GM21423 (cell line): ENCODE results near the gene TMEM121.
"Not testable (repeated sequence)": the region's sequence is repeated elsewhere in the genome, so short reads cannot be mapped to it uniquely, and the experiment has no call there.

Experiments used
- ATAC-seq: cut with Tn5 transposase; IDR thresholded peaks from one replicate; pipeline ENCODE4 v1.9.1; 2021; ENCODE audit warnings: mild to moderate bottlenecking, moderate library complexity; ENCODE audit not compliant: unreplicated experiment

The TMEM121 gene

DNA sequence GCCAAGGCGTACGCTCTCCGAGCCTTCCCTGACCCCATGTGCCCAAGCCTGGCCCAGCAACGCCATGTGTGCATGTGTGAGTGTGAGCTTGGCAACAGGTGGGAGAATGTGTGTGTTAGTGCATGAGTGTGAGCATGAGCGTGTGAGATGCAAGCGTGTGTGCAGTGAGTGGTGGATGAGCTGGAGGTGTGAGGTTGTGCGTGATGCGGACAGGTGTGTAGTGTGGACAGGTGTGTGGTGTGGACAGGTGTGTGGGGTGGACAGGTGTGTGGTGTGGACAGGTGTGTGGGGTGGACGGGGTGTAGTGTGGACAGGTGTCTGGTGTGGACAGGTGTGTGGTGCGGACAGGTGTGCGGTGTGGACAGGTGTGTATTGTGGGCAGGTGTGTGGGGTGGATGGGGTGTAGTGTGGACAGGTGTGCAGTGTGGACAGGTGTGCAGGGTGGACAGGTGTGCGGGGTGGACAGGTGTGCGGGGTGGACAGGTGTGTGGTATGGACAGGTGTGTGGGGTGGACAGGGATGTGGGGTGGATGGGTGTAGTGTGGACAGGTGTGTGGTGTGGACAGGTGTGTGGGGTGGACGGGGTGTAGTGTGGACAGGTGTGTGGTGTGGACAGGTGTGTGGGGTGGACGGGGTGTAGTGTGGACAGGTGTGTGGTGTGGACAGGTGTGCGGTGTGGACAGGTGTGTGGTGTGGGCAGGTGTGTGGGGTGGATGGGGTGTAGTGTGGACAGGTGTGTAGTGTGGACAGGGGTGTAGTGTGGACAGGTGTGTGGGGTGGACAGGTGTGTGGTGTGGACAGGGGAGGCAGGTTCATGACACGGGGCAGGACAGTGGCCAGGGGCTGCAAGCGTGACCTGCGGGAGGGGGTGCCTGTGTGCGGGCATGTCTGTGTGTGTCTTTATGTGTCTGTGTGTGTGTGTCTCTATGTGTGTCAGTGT, 41.1 kb downstream of the TMEM121 start:
- ATAC-seq: not testable (repeated sequence)

DNA sequence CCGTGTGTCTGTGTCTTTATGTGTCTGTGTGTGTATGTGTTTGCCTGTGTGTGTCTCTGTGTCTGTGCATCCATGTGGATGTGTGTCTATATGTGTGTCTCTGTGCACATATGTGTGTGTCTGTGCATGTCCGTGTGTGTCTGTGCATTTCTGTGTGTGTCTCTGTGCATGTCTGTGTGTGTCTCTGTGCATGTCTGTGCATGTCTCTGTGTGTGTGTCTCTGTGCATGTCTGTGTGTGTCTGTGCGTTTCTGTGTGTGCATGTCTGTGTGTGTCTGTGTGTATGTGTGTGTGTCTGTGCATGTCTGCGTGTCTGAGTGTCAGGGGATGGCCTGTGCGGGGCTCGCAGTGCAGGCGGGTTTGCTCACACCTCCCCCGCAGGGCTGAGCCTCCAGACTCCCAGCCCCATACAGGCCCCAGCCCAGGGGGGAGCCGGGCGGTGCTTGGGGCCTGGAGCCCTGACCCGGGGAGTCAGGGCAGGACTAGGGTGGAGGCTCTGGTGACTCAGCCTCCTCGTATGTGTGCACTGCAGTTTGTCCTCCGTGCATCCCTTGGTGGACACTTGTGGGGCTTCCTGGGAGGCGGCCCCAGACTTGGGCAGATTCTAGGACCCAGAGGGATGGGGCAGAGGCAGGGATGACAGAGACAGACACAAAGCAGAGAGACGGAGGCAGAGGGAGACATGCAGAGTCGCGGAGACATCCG, 41.9 kb downstream of the TMEM121 start:
- not testable (repeated sequence) for ATAC-seq

DNA sequence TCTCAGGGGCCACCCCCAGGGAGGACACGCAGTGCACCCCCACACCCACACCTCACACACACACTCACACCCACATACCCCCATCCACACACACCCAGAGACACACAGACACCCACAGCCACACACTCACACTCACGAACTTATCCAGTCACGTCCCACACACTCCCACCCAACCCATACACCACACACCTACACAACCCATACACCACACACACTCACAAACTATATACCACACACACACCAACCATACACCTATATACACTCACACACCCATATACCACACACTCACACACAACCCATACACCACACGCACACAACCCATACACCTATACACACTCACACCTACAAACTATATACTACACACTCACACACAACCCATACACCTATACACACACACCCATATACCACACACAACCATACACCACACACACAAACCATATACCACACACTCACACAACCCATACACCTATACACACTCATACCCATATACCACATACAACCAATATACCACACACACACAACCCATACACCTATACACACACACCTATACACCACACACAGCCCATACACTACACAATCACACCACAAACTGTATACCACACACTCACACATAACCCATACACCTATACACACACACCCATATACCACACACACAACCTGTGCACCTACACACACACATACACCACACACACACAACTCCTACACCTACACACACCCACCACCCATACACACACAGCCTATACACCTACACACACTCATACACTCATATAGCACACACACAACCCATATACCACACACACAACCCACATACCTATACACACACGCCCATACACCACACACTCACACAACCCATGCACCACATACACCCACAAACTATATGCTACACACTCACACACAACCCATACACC, 42.7 kb downstream of the TMEM121 start:
- no peak for ATAC-seq

DNA sequence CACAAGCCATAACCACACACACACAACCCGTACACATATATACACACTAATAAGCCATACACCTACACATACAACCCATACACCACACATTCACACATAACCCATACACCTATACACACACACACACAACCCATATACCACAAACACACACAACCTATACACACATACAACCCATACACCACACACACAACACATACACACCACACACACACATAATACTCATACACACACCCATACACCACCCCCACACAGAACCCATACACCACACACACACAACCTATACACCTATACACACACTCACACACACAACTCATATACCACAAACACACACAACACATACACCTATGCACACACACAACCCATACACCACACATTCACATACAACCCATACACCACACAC, 44.1 kb downstream of the TMEM121 start:
- no peak for ATAC-seq

GRCh38 chr14:105571181-105571951, 45.0 kb downstream of the TMEM121 start:
- not testable (repeated sequence) for ATAC-seq

DNA sequence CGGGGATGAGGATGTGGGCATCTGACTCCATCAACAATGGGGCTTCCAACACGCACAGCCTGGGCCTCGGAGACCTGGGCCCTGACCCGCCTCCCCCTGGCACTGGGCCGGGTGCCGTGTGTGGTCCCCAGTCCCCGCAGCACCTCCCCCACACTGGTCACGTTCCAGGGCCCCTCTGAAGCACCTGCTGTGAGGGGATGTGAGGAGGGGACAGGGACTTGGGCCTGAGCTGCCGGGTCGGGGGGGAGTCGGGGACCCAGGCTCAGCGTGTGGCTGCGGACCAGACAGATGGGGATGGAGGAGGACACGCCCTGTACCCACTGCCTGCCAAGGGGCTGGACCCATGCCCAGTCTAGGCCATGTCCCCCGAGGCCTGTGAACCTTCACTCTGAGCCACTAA, 45.7 kb downstream of the TMEM121 start:
- not testable (repeated sequence) for ATAC-seq

- ATAC-seq: not testable (repeated sequence)
These were observed 47.5 kb downstream of the TMEM121 start for GRCh38 chr14:105573841-105574240.

- ATAC-seq: peak; percentile 4
These were observed 48.0 kb downstream of the TMEM121 start for GRCh38 chr14:105574411-105574810.

DNA sequence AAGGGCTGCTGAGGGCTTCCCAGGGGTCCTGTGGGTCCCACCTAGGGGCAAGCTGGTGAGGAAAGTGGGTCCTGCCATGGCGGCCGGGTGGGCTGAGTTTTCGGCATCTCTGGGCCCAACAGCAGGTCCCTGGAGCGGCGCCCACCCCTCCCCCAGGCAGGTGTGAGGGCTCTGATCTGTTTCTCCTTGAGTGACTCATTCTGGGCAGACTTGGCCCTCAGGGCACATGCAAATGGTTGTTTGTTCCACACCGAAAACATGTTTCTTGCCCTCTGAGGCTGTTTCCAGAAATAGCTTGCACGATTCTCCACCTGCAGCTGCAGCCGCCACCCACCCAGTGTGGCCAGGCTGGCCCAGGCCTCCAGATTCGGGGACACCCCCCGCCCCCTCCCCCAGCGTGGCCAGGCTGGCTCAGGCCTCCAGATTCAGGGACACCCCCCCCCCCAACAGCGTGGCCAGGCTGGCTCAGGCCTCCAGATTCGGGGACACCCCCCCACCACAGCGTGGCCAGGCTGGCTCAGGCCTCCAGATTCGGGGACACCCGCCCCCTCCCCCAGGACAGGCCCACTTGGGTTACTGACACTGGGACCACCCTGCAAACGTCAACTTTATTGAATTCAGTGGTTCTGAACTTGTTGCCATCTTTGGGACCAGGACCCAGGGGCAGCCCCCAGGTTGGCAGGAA, 48.8 kb downstream of the TMEM121 start:
- peak; percentile 70 for ATAC-seq

GRCh38 chr14:105576525-105577088, 50.2 kb downstream of the TMEM121 start:
- ATAC-seq: no peak

- ATAC-seq: no peak
These were observed 51.0 kb downstream of the TMEM121 start for GRCh38 chr14:105577314-105577861.

DNA sequence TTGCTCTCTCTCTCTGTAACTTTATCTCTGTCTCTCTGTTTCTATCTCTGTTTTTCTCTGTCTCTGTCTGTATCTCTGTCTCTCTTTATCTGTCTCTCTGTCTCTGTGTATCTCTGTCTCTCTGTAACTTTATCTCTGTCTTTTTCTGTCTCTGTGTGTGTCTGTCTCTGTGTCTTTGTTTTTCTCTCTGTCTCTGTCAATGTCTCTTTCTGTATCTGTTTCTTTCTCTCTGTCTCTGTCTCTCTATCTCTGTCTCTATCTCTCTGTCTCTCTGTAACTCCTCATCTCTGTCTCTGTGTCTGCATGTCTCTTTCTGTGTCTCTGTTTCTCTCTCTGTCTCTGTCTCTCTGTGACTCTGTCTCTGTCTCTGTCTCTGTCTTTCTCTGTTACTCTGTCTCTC, 51.7 kb downstream of the TMEM121 start:
- ATAC-seq: no peak

- not testable (repeated sequence) for ATAC-seq
These were observed 52.8 kb downstream of the TMEM121 start for GRCh38 chr14:105579221-105579620.
